TTC549 (cell line): Measurements from ENCODE around the gene SLC15A4.
"Not testable (repeated sequence)": the region's sequence is repeated elsewhere in the genome, so short reads cannot be mapped to it uniquely, and the experiment has no call there.

ENCODE experiments used
- FAIRE-seq: peaks from 2 replicates; lab custom pipeline; 2012; peaks lifted over from hg19 to GRCh38; lab: Jason Lieb, UNC

The SLC15A4 gene

GRCh38 chr12:128814411-128815261 is 9.1 kb downstream of the SLC15A4 start:
- FAIRE-seq: no peak

- FAIRE-seq: no peak
These were observed 9.9 kb downstream of the SLC15A4 start for GRCh38 chr12:128813883-128814282.

- FAIRE-seq: no peak
These were observed 10.4 kb downstream of the SLC15A4 start for GRCh38 chr12:128813392-128813791.

- no peak for FAIRE-seq
These were observed 12.0 kb downstream of the SLC15A4 start for GRCh38 chr12:128811806-128812205.

GRCh38 chr12:128810182-128811127 is 13.3 kb downstream of the SLC15A4 start:
- FAIRE-seq: no peak

- no peak for FAIRE-seq
These were observed 15.1 kb downstream of the SLC15A4 start for GRCh38 chr12:128808651-128809050.

- no peak for FAIRE-seq
These were observed 16.5 kb downstream of the SLC15A4 start for GRCh38 chr12:128807161-128807724.

GRCh38 chr12:128806573-128806972 is 17.2 kb downstream of the SLC15A4 start:
- no peak for FAIRE-seq

GRCh38 chr12:128805406-128805805 is 18.4 kb downstream of the SLC15A4 start:
- not testable (repeated sequence) for FAIRE-seq

GRCh38 chr12:128804762-128805161 is 19.0 kb downstream of the SLC15A4 start:
- FAIRE-seq: no peak

GRCh38 chr12:128803788-128804187 is 20.0 kb downstream of the SLC15A4 start:
- no peak for FAIRE-seq

- no peak for FAIRE-seq
These were observed 21.0 kb downstream of the SLC15A4 start for GRCh38 chr12:128802756-128803155.

GRCh38 chr12:128801879-128802391 is 21.8 kb downstream of the SLC15A4 start:
- no peak for FAIRE-seq

GRCh38 chr12:128800606-128801005 is 23.2 kb downstream of the SLC15A4 start:
- FAIRE-seq: no peak

- no peak for FAIRE-seq
These were observed 25.0 kb downstream of the SLC15A4 start for GRCh38 chr12:128798571-128799341.

GRCh38 chr12:128797119-128798118 is 26.3 kb downstream of the SLC15A4 start:
- FAIRE-seq: no peak

- no peak for FAIRE-seq
These were observed 27.2 kb downstream of the SLC15A4 start for GRCh38 chr12:128796439-128797118.

- no peak for FAIRE-seq
These were observed 28.0 kb downstream of the SLC15A4 start for GRCh38 chr12:128795530-128796361.
